ENCODE results near the gene CD274. TPM values are rescaled to one million over a fixed set of nuclear protein-coding genes. Genes with fewer than 3 reads are reported as not detected.

CD274 gene
- total RNA-seq: 10 to 100 TPM in 1 of 4 donors, 1 to 10 TPM in 2, under 1 TPM in 1; 0.90 to 10.2 (median 5.7) TPM

DNA sequence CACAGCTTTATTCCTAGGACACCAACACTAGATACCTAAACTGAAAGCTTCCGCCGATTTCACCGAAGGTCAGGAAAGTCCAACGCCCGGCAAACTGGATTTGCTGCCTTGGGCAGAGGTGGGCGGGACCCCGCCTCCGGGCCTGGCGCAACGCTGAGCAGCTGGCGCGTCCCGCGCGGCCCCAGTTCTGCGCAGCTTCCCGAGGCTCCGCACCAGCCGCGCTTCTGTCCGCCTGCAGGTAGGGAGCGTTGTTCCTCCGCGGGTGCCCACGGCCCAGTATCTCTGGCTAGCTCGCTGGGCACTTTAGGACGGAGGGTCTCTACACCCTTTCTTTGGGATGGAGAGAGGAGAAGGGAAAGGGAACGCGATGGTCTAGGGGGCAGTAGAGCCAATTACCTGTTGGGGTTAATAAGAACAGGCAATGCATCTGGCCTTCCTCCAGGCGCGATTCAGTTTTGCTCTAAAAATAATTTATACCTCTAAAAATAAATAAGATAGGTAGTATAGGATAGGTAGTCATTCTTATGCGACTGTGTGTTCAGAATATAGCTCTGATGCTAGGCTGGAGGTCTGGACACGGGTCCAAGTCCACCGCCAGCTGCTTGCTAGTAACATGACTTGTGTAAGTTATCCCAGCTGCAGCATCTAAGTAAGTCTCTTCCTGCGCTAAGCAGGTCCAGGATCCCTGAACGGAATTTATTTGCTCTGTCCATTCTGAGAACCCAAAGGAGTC lies at the start of gene CD274:
Gene CD274, plus strand, starts transcription at position 184 of the 733 bp plus-strand sequence. CDS start 5,572 bp downstream, outside the sequence.
- peak; percentile 86 to 88 for DNase-seq
- TF ChIP-seq, protein P1, sequence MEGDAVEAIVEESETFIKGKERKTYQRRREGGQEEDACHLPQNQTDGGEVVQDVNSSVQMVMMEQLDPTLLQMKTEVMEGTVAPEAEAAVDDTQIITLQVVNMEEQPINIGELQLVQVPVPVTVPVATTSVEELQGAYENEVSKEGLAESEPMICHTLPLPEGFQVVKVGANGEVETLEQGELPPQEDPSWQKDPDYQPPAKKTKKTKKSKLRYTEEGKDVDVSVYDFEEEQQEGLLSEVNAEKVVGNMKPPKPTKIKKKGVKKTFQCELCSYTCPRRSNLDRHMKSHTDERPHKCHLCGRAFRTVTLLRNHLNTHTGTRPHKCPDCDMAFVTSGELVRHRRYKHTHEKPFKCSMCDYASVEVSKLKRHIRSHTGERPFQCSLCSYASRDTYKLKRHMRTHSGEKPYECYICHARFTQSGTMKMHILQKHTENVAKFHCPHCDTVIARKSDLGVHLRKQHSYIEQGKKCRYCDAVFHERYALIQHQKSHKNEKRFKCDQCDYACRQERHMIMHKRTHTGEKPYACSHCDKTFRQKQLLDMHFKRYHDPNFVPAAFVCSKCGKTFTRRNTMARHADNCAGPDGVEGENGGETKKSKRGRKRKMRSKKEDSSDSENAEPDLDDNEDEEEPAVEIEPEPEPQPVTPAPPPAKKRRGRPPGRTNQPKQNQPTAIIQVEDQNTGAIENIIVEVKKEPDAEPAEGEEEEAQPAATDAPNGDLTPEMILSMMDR (IDR thresholded peaks at IDR 0.05): peak; percentile 69 to 76 (median 71)
- peak; percentile 19 to 55 for TF ChIP-seq POLR2A (IDR thresholded peaks at IDR 0.05)
- Histone ChIP-seq H3K4me1 (no peaks in the 10 kb centered on the region), H3K36me3 (no peaks in the 10 kb centered on the region), H3K27me3 (no peaks in the 10 kb centered on the region), H3K4me3 (peak within 1 kb of the TSS; percentile 49 to 50), H3K9me3 (no peaks in the 10 kb centered on the region), H3K27ac (peak within 1 kb of the TSS; percentile 82 to 87)
- intact Hi-C loops (cut with DNase I; ENCODE audit: low total_unique reads): no loop called here

DNA sequence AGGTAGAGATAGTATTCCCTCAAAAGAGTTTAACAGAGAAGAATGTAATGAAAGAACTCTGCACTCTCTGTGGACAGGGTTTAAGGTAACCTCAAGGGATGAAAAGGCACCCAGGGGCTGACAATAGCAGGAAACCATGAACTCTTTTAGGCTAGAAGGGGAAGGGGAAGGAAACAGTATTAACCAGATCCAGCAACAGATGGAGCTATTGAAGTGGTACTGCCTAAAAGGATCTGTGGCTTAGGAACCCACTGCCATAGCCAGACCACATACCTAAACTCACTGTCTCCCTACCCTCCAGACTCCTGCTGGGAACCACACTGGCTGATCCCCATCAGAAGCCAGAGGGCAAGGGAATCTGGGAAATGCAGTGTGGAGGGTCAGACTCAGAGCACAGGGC lies 48.1 kb upstream of the CD274 start:
- TF ChIP-seq, protein P1 (IDR thresholded peaks at IDR 0.05): no peak
- H3K4me1 ChIP-seq: no peaks in the 10 kb centered on the region
- peaks cover 0 to 3% of the 10 kb centered on the region in 2 donors for H3K9me3 ChIP-seq

DNA sequence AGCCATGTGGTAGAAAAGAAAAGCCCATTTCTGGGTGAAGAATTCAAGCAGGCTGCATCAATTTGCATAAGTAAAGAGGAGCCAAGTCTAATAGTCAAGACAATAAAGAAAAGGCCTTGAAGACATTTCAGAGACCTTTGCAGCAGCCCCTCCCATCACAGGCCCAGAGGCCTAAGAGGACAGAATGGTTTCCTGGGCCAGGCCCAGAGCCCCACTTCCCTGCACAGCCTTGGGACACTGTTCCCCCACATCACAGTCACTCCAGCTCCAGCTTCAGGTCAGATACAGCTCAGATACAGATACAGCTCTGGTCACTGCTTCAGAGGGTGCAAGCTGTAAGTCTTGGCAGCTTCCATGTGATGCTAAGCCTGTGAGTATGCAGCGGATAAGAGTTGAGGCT lies 41.7 kb upstream of the CD274 start:
- Histone ChIP-seq H3K27me3 (no peaks in the 10 kb centered on the region), H3K4me3 (no peak overlapping the region), H3K4me1 (no peaks in the 10 kb centered on the region), H3K36me3 (no peaks in the 10 kb centered on the region), H3K27ac (no peak overlapping the region), H3K9me3 (peaks cover 0 to 23% of the 10 kb centered on the region in 2 donors)
- intact Hi-C loops (cut with DNase I; ENCODE audit: low total_unique reads): no loop called here
- TF ChIP-seq POLR2A (IDR thresholded peaks at IDR 0.05): no peak
- TF ChIP-seq, protein P1 (IDR thresholded peaks at IDR 0.05): no peak
- DNase-seq: no peak

More for the DNA sequence above, 48.1 kb upstream of the CD274 start:
- Histone ChIP-seq H3K27me3 (no peaks in the 10 kb centered on the region), H3K4me3 (no peak overlapping the region), H3K27ac (no peak overlapping the region), H3K36me3 (no peaks in the 10 kb centered on the region)
- intact Hi-C loops (cut with DNase I; ENCODE audit: low total_unique reads): no loop called here
- no peak for DNase-seq

DNA sequence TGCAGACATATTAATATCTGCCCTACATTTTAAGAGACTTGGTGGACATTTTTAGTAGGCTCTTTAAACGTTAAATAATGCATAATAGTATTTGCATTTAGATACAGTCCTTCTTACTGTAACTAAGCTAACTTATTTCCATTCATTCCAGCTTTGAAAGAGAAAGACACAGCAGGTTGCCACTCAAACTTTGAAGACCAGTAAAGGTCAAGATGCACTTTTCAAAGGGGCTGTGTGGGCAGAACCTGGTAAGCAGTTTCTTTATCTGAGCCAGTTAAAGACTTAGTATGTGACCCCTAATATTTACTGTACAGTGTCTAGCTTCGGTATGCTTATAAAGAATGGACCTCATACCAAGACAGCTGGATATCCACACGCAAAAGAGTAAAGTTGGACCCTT lies 33.4 kb upstream of the CD274 start:
- intact Hi-C loops (cut with DNase I; ENCODE audit: low total_unique reads): no loop called here
- H3K27ac ChIP-seq: no peak overlapping the region
- no peaks in the 10 kb centered on the region for H3K27me3 ChIP-seq

DNA sequence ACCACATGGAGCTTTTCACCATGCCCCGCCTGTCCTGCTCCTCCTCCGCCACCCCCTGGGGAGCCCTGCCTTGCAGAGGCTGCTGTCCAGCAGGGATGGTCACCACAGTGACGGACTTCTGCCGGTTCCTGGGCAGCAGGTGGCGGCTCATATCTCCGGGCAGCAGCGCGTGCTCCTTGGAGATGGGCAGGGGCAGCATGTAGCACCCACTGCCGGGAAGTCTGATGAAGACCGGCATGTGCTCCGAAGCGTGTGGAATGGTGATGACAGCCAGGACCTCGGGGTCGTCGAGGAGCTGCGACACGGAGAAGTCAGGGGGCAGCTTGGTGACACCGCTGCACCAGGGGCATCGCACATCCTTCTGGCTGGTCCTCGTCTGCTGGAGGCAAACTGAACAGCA lies 31.9 kb upstream of the CD274 start:
- Histone ChIP-seq H3K27me3 (no peaks in the 10 kb centered on the region), H3K36me3 (no peaks in the 10 kb centered on the region), H3K4me3 (no peak overlapping the region), H3K4me1 (no peaks in the 10 kb centered on the region), H3K9me3 (no peaks in the 10 kb centered on the region), H3K27ac (no peak overlapping the region)
- TF ChIP-seq, protein P1 (IDR thresholded peaks at IDR 0.05): no peak
- no peak for TF ChIP-seq POLR2A (IDR thresholded peaks at IDR 0.05)
- DNase-seq: no peak
- intact Hi-C loops (cut with DNase I; ENCODE audit: low total_unique reads): no loop called here

More for the DNA sequence above, 33.4 kb upstream of the CD274 start:
- no peak for TF ChIP-seq POLR2A (IDR thresholded peaks at IDR 0.05)
- TF ChIP-seq, protein P1 (IDR thresholded peaks at IDR 0.05): no peak
- no peak for DNase-seq
- Histone ChIP-seq H3K4me3 (no peak overlapping the region), H3K36me3 (no peaks in the 10 kb centered on the region), H3K4me1 (no peaks in the 10 kb centered on the region), H3K9me3 (no peaks in the 10 kb centered on the region)
